ENCODE results near the gene FAU. TPM values are rescaled to one million over a fixed set of nuclear protein-coding genes. Genes with fewer than 3 reads are reported as not detected.

The FAU gene
- total and polyA plus RNA-seq, 10 of the 15 experiments (the other 5 are each of a cell fraction or from before 2014, with no cell fraction given), result 332 to 1,347 (median 990) TPM

- H4K20me1 ChIP-seq (ENCODE audit: control insufficient read depth, insufficient read depth), result no peaks in the 10 kb centered on the region; the same call in 1 of the 2 replicates
- no peaks in the 10 kb centered on the region for H3K9me3 ChIP-seq (replicated peaks; ENCODE audit: control insufficient read depth, insufficient read depth, low read length)
- H3K27me3 ChIP-seq (replicated peaks in 1 of 2; ENCODE audit: control insufficient read depth in 2 of 2, insufficient read depth in 2 of 2, low read length in 1 of 2), result no peaks in the 10 kb centered on the region
- H3K9ac ChIP-seq (ENCODE audit: control insufficient read depth, insufficient read depth, low read length), result peak within 1 kb of the TSS; percentile 75
- peaks cover 48% of the 10 kb centered on the region for H3K79me2 ChIP-seq (ENCODE audit: control insufficient read depth, insufficient read depth, low read length)
- peak within 1 kb of the TSS; percentile 76 for H3K4me3 ChIP-seq
- 1% methylated on average over 89 of the region's 89 CpGs for WGBS (ENCODE audit: insufficient coverage, insufficient replicate concordance, low lambda C conversion rate, missing lambda C conversion rate)
- POLR2A ChIA-PET, result interaction anchor here (0.5 to 1.5 kb wide), 5 partner anchors 8 to 414 kb away, joined by 3 to 7 read pairs (median 3); partner anchors contain the start of genes CAPN1 and SYVN1
- H3K4me2 ChIP-seq (ENCODE audit: control insufficient read depth, insufficient read depth), result peak within 1 kb of the TSS; percentile 90
- H2AFZ ChIP-seq (ENCODE audit: control insufficient read depth, low read depth, low read length), result peak within 1 kb of the TSS; percentile 67
- FAIRE-seq (peak; percentile 97), DNase-seq (ENCODE audit: low read depth, low spot score) (peak; percentile 97), ATAC-seq (peak; percentile 75)
- intact Hi-C loops (cut with micrococcal nuclease; ENCODE audit: unreplicated experiment) (loop anchor here (1.0 to 10.0 kb wide), 5 partner anchors 77 to 343 kb away; partner anchors contain the start of genes DPF2, SAC3D1 and SF1), in situ Hi-C loops (cut with MboI) (no loop called here)
- H3K36me3 ChIP-seq (ENCODE audit: control insufficient read depth in 2 of 2, insufficient read depth in 2 of 2, low read length in 1 of 2), result peaks cover 9 to 19% of the 10 kb centered on the region in 2 experiments
- H3K4me1 ChIP-seq (ENCODE audit: control insufficient read depth, insufficient read depth, low read length), result peaks cover 29% of the 10 kb centered on the region
- RAD21 ChIA-PET (ENCODE audit: unreplicated experiment), result interaction anchor here (0.6 to 2.3 kb wide), 11 partner anchors 12 to 339 kb away, joined by 3 to 12 read pairs (median 5); partner anchors contain the start of genes ARL2, CAPN1, SF1 and SYVN1
- peak within 1 kb of the TSS; percentile 68 for H3K27ac ChIP-seq (ENCODE audit: control insufficient read depth, insufficient read depth)
- BruUV-seq (replicated peaks), result no TSS peak
- SMC1A ChIA-PET (ENCODE audit: uncharacterized antibody, unreplicated experiment), result interaction anchor here (1.0 to 2.8 kb wide), 7 partner anchors 17 to 269 kb away, joined by 3 to 11 read pairs (median 5); partner anchors contain the start of genes ARL2 and SYVN1
- CTCF ChIA-PET, result interaction anchor here (0.7 to 3.5 kb wide), 24 partner anchors 11 to 339 kb away, joined by 3 to 37 read pairs (median 3); partner anchors contain the start of genes ARL2, ATG2A, CAPN1 and SF1
- TF ChIP-seq BCLAF1 (IDR thresholded peaks at IDR 0.05) (no peak), STAT1 (conservative IDR thresholded peaks at IDR 0.05) (no peak), NFXL1 (IDR thresholded peaks at IDR 0.05; ENCODE audit: borderline replicate concordance) (no peak), HDAC2 (IDR thresholded peaks at IDR 0.05) (no peak), CBX3 (IDR thresholded peaks at IDR 0.05; ENCODE audit: borderline replicate concordance, low read depth) (no peak), NR2C2 (IDR thresholded peaks at IDR 0.05; ENCODE audit: borderline replicate concordance, control insufficient read depth, insufficient read length, low read depth) (peak; percentile 79), WRNIP1 (IDR thresholded peaks at IDR 0.05; ENCODE audit: borderline replicate concordance, low read depth, low read length) (no peak), POLR2A (IDR thresholded peaks at IDR 0.05; ENCODE audit: low read depth, low read length) (peak; percentile 95), NFYB (IDR thresholded peaks at IDR 0.05; ENCODE audit: insufficient read depth, low read depth, low read length) (no peak), RBBP5 (conservative IDR thresholded peaks at IDR 0.05) (no peak), MYB (IDR thresholded peaks at IDR 0.05; ENCODE audit: borderline replicate concordance, low read depth, low read length) (no peak), BRCA1 (IDR thresholded peaks at IDR 0.05; ENCODE audit: low read depth, low read length) (no peak), ATF3 (IDR thresholded peaks at IDR 0.05; ENCODE audit: borderline replicate concordance, extremely low read depth, low read depth, low read length) (no peak), E4F1 (IDR thresholded peaks at IDR 0.05; ENCODE audit: borderline replicate concordance, partially characterized antibody) (no peak)
- TF ChIP-seq, protein P1, sequence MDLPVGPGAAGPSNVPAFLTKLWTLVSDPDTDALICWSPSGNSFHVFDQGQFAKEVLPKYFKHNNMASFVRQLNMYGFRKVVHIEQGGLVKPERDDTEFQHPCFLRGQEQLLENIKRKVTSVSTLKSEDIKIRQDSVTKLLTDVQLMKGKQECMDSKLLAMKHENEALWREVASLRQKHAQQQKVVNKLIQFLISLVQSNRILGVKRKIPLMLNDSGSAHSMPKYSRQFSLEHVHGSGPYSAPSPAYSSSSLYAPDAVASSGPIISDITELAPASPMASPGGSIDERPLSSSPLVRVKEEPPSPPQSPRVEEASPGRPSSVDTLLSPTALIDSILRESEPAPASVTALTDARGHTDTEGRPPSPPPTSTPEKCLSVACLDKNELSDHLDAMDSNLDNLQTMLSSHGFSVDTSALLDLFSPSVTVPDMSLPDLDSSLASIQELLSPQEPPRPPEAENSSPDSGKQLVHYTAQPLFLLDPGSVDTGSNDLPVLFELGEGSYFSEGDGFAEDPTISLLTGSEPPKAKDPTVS (IDR thresholded peaks at IDR 0.05; ENCODE audit: low read depth, low read length), result no peak
Measured at GRCh38 chr11:65117206-65118096, 4.5 kb downstream of the FAU start, which contains the start of gene ZNHIT2. TSS of gene ZNHIT2 (minus strand) at chr11:65117701. CDS start at chr11:65117653, 48 bp downstream.

All from GM12878 (cell line).